ENCODE measurements around the gene LRRC8D.
"Not testable (repeated sequence)": the region's sequence is repeated elsewhere in the genome, so short reads cannot be mapped to it uniquely, and the experiment has no call there.

Gene LRRC8D

DNA sequence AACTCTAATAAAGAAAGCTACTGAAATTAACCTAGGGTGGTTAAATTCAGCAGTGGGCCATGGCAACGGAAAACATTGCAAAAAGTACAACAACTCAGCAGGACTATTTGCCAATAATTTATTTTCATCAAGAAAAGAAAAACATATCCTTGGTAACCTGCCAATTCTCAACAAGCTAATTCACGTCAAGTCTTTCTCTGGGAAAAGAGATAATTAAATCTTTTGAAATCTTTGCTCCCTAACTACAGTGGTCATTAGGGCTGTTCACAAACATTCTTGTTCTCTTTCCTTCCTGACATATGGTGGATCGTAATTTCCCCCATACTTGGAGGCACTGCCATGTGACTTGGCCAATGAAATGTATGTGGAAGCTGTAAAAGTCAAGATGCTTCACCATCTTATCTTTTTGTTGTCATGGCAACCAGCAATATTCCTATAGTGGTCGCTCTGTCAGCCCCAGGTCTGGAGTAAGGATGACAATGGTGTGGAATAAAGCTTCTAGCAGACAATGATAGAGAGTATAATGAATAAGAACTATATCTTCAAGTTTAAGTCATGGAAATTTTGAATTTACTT, 144.4 kb downstream of the LRRC8D start:
- no peak for DNase-seq

GRCh38 chr1:89966656-89967055, 145.8 kb downstream of the LRRC8D start:
- peak; percentile 27 to 40 for DNase-seq

DNA sequence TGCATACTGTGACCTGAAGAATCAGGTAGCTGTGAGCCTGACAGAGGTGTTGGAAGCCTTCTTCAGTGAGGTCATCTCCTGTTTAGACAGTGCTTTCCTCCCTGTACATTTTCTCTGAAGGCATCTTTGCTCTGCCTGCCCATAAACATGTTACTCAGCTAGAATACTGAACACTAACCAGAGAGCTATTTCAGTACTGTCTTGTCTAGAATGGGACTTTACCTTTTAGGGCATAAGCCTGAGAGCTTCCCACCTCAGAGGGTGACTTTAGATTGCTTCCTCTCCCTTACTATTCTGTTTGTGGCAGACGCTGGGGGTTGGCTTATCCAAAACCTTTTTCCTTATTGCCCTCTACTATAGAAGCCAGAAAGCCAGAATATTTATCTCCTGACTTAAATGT, 150.8 kb downstream of the LRRC8D start:
- DNase-seq = no peak

GRCh38 chr1:89972024-89972423, 151.2 kb downstream of the LRRC8D start:
- no peak for DNase-seq

DNA sequence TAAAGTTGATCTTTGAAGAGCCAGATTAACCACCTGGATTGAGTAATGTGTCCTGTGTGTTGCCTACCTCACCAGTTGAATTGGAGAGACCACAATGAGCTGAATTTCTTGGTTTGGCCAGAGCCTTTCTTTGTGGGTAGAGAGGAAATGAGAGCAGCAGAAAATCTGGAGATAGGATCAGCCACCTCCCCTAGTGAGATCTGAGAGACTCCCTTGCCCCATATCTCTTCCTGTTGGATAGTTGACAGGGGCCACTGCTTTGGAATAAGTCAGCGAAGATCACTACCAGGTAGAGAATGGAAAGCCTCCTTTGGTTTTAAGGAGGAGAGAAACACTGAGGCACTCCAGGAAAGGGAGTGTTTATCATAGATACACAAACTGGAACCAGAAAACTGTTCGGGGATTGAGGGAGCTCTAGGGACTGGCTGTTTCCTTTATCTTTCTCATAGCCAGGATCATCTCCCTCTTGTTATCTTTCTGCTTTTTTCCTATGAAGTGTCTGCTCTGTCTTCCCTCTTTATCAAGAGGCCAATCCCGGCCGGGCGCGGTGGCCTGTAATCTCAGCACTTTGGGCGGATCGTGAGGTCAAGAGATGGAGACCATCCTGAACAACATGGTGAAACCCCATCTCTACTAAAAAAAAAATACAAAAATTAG, 152.8 kb downstream of the LRRC8D start:
- no peak for DNase-seq

- DNase-seq = no peak
Measured at GRCh38 chr1:89974256-89974655, 153.4 kb downstream of the LRRC8D start.

- DNase-seq = peak; percentile 27 to 38
Measured at GRCh38 chr1:89974696-89975470, 154.1 kb downstream of the LRRC8D start.

GRCh38 chr1:89975540-89976125, 154.8 kb downstream of the LRRC8D start:
- peak; percentile 63 to 70 for DNase-seq

GRCh38 chr1:89978755-89979154, 157.9 kb downstream of the LRRC8D start:
- no peak for DNase-seq

GRCh38 chr1:89980605-89981004, 159.8 kb downstream of the LRRC8D start:
- DNase-seq = no peak

DNA sequence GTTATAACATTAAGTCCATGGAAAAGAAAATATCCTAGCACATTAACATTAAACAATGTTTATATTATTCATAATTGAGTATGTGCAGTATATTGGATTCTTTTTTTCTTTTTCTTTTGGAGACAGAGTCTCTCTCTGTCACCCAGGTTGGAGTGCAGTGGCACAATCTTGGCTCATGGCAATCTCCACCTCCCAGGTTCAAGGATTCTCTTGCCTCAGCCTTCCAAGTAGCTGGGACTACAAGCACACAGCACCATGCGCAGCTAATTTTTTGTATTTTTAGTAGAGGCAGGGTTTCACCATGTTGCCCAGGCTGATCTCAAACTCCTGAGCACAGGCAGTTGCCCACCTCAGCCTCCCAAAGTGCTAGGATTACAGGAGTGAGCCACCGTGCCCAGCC, 162.0 kb downstream of the LRRC8D start:
- DNase-seq = not testable (repeated sequence)

- not testable (repeated sequence) for DNase-seq
Measured at GRCh38 chr1:89984564-89985116, 163.8 kb downstream of the LRRC8D start.

DNA sequence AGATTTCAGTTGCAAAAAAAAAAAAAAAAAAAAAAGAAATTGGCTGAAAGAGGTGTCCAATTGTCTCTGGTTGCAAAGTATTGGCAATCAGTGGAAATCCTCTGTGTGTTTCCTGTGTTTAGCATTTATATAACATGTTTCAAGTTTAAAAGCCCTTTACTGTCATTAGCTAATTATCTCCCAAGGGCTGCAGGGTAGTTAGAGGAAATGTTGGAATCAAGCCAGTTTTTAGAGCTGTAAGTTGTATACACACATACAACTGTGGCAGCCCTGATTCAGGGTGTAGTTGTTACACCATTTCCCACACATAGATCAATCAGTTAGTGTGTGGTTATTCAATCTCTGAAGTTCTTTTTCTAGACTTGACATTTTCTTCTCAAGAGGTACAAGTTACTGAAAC, 165.2 kb downstream of the LRRC8D start:
- no peak for DNase-seq
